Activated CD4-positive, alpha-beta T cell treated with anti-CD3 and anti-CD28 coated beads, Interleukin-2, amount 50 U/mL, for 48 hours (primary cell): ENCODE results near the gene INSYN2B.
"Not testable (repeated sequence)": the region's sequence is repeated elsewhere in the genome, so short reads cannot be mapped to it uniquely, and the experiment has no call there.

Experiments used
- DNase-seq, 2 experiments: peaks; one replicate each; pipeline ENCODE4 v3.0.0-alpha.2; 2020

Gene INSYN2B

DNA sequence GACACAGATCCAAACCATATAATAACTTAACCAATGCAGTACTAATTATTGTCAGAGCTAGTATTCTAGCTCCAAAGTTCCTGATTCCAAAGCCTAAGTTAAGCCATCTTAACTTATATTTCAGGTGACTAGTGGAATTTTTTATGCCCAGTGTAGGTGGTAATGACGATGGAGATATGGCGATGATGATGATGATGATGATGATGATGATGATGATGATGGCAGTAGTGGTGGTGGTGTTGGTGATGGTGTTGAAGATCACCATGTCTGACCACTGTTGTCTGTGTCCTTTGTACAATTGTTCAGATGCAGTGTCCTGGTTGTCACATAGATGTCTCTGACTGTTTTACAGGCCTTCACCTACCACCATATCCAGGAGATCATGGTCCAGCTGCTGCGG is 139.9 kb downstream of the INSYN2B start:
- no peak for DNase-seq

DNA sequence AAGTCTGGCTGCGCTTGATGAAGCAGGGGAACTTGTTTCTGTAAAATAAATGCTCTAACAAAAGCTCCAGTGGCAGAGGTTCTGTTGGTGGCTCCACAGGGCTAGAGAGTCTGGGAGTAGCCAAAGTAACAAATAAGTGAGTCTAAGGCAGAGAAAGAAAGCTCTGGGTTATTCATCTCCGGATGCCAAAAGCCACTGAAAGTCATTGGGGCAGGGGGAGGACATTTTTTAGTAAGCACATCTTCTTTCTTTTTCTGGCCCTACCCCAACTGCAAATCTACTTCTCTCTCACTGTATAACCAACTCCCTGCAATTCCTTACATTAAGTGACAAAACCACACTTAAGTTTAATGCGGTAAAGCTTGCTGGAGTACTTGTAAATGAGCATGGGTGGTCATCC is 141.6 kb downstream of the INSYN2B start:
- no peak for DNase-seq

DNA sequence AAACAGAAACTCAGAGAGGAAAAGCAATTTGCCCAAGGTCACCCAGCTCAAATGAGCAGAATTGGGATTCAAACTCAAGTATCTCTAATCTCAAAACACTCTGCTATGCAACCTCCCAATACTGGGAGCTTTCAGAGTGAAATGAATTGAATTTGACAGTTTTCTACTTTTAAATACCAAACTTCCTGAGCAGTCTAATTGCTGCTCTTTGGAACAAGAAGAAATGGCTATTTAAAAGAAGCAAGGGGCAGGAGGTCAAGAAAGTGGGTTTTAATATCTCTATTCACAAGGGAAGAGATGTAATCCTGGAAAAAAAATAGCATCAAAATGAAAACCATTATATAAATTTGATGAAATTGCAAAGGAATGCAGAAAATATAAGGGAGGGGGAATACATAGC is 142.6 kb downstream of the INSYN2B start:
- DNase-seq: no peak

DNA sequence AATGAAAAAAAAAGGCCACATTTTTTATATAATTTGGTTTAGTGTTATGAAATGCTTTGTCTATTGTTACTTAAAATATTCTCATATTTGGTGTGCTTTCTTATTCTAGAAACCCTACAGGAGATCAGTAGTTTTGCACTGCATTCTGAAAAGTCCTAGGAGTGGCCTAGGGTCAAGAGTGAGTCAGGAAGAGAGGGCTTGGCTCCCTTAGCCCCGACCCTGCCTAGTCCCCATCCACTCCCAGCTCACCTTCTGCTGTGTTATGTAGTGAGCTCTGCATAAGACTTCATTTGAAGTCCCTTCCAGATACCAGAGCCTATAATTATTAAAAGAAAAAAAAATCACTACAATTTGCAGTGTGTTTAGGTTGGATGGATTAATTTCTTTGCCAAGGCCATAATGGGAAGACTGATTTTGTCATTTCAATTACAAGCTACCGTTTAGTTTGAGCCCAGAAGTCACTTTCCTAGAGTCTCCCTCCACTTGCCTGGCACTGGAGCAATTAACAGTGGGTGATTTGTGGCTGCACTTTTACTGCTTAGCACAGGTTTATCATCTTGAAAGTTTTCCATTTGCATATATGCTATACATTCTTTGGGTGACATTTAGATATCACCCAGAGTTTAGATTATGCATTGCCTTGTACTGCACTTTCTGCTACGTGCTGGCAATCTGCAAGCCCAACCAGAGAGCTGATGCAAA is 143.3 kb downstream of the INSYN2B start:
- DNase-seq: no peak

DNA sequence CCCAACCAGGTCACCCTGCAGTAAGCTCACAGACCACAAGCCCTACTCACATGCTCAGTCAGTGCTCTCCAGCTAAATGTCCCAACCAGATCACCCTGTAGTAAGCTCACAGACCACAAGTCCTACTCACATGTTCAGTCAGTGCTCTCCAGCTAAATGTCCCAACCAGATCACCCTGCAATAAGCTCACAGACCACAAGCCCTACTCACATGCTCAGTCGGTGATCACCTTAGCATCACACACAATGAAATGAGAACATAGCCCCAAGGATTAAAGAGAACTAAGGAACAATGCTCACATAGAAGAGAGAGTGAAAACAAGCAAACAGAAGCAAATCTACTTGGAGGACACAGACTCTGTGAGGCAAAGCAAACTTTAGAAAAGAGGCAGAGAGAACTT is 145.8 kb downstream of the INSYN2B start:
- DNase-seq: not testable (repeated sequence)

DNA sequence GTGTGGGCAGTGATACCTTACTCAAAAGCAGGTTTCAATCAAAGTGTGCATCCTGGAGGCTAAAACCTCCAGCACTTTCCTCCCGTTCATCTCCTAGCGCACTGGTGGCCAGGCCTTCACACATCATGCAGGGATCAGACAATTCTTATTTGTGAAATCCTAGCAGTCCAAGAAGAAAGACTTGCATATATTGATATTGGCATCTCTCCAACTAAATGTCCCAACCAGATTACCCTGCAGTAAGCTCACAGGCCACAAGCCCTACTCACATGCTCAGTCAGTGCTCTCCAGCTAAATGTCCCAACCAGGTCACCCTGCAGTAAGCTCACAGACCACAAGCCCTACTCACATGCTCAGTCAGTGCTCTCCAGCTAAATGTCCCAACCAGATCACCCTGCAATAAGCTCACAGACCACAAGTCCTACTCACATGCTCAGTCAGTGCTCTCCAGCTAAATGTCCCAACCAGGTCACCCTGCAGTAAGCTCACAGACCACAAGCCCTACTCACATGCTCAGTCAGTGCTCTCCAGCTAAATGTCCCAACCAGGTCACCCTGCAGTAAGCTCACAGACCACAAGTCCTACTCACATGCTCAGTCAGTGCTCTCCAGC is 146.5 kb downstream of the INSYN2B start:
- DNase-seq: not testable (repeated sequence)

DNA sequence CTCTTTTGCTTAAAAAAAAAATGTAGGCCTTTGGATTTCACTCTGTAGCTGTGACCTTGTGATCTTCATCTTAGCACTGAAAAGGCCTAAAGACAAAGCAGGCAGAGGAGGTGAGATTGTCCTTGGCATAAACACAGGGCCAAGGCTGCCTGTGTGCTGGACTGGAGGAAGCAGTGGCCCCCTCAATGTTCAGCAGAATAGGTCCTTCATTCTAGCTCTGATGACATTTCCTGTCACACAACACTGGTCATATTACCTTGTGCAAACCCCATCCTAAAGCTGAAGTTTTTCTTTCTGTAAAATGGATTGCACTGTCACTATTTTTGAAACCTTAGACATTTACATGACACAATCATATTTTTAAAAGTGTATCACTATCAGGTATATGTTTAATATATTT is 147.4 kb downstream of the INSYN2B start:
- DNase-seq: no peak

DNA sequence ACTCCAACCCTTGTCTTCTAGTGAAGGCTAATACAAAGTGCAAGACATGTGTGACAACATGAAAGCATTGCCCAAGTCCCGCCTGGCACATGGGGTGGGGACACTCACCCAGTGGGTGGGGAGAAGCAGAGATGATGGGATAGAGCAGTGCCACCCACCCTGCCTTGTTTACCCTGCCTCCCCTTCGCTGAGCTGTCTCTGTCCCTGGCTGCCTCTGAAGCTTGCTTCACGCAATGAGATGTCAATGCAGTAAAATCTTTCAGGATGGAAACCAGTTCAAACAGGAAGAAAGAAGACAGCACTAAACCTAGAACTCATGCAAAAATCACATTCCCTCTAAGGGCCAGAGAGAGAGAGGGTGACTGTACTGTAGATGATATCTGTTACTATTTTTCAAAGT is 148.0 kb downstream of the INSYN2B start:
- no peak for DNase-seq

DNA sequence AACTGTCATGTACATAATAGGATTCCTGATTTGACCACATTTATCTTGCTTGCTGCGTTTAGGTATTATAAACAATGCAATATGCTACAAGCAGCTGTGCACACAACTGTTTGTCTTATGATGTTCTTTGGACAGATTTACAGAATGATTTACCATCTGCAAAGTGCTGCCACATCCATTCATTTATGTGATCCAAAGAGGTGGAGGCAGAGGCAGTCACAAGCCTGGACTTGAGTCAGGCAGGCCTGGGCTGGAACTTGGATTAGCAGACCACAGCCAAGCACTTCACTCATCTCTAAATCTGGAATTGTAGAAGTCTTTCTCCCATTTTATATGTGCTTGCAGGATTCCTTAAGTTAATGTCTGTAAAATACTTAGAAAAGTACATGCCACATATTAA is 149.0 kb downstream of the INSYN2B start:
- no peak for DNase-seq

DNA sequence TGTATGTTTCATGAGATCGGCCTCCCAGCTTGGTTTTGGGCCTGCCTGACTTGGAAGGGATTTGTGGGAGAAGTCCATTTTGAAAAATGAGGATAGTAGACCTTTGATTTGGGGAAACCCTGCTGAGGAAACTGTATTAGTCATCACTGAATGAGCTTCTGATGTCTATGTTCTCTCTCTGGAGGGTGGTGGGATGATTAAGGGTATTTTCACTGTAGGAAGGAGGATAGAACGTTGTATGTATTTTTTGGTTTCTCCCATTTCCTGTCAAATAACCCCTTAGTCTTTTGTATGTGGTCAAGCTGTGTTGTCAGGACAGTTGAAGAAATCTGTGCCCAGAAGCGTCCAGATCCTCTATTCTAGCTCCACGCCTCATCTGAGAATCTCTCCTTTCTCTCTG is 151.9 kb downstream of the INSYN2B start:
- no peak for DNase-seq

DNA sequence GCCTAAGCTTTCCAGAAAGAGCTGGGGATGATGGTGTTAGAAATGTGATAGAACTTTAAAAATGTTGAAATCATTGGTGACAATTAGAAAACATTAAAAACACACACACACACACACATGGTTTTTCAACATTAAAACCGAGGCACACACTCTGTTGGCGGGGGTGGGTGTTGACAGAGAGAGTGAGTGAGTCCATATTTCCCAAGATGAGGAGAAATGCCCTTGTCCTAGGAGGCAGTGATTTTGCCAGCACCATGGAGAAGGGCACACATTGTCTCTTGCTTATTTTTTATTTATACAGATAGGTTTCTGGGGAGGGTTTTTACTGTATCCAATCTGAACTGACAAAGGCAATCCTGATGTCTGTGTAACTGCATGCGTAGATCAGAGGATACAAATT is 152.5 kb downstream of the INSYN2B start:
- DNase-seq: no peak

DNA sequence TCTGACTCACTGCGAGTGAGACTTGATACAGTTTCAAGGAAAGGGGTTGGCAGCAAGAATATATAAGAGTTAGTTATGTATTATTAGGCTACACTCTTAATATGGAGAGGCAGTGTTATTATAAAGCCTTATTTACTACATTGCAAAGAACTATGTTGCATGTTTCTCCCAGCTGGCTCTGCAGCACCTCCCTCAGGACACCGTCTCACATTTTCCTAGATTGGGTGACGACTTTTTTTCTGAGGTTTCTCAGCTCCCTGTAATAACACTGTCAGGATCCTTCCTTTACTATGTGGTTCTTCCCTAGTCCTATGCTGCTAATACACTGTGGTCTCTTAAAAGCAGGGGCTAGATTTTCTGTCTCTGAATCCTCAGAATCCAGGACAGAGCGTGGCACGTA is 153.7 kb downstream of the INSYN2B start:
- no peak for DNase-seq

DNA sequence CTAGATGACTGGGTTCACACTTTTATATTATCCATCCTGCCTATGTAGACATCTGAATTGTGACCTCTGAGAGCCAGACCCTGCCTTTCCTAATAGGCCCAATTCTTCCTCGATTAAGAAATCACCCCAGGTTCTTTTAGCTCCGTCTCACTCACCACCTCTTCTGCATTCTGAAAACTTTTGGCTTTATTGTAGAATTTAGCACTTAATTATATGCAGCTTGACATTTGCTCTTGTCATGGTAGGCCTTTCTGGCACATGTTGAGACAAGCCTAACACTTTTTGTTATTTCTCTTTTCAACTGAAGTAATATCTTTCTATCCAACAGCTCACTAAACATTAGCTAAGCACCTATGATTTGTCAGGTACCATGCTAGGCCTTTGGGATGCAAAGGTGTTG is 163.3 kb downstream of the INSYN2B start:
- no peak for DNase-seq

DNA sequence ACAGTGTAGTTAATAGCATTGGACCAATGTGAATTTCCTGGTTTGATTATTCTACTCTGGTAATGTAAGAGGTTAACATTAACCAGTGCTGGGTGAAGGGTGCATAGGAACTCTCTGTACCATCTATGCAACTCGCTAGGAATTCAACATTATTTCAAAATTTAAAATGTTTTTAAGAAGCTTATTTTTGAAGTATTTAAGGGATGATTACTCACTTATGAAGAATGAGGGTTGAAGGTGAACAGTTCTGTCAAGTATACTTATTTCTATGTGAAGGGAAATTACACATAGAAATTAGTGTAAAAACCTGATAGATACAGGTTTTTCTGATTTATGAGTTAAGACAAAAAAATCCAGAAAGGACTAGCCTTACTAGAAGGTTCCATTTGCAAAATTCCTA is 165.8 kb downstream of the INSYN2B start:
- DNase-seq: no peak
